A549 (cell line): Measurements from ENCODE around the gene RHCG.

Experiments
- CBX2 ChIP-seq: fragments of 200-600 bp; sonication (generic); IDR thresholded peaks from 2 replicates; pipeline ENCODE4 v1.6.1; 2016; ENCODE audit warnings: low read depth, mild to moderate bottlenecking, borderline replicate concordance
- ELK1 ChIP-seq: fragments of 150-350 bp; IDR thresholded peaks from 2 replicates; pipeline ENCODE4 v1.6.1; 2014; ENCODE audit warnings: low read depth, mild to moderate bottlenecking, low read length
- KDM1A ChIP-seq: fragments of 200-600 bp; sonication (generic); IDR thresholded peaks from 2 replicates; pipeline ENCODE4 v1.6.1; 2016; ENCODE audit warnings: low read depth, mild to moderate bottlenecking
- MYC ChIP-seq: IDR thresholded peaks from 2 replicates; pipeline ENCODE4 v1.6.1; 2012; ENCODE audit warnings: mild to moderate bottlenecking, inconsistent platforms, low read length, improper control_type of control experiment, borderline replicate concordance
- SMC3 ChIP-seq: fragments of >200 bp; sonication (Bioruptor Twin); formaldehyde crosslinking; IDR thresholded peaks from 3 replicates; pipeline ENCODE4 v1.6.1; 2018; ENCODE audit warnings: inconsistent platforms
- USF2 ChIP-seq: fragments of 450-650 bp; IDR thresholded peaks from 2 replicates; pipeline ENCODE4 v1.6.1; 2014; ENCODE audit warnings: antibody characterized with exemption
- TF ChIP-seq, protein P1 (sequence below): fragments of >200 bp; sonication (Bioruptor Twin); formaldehyde crosslinking; IDR thresholded peaks from 3 replicates; pipeline ENCODE4 v1.5.1; 2016

- TF ChIP-seq SMC3 (no peak), KDM1A (no peak), CBX2 (no peak), ELK1 (no peak), MYC (no peak), USF2 (no peak)
- TF ChIP-seq, protein P1, sequence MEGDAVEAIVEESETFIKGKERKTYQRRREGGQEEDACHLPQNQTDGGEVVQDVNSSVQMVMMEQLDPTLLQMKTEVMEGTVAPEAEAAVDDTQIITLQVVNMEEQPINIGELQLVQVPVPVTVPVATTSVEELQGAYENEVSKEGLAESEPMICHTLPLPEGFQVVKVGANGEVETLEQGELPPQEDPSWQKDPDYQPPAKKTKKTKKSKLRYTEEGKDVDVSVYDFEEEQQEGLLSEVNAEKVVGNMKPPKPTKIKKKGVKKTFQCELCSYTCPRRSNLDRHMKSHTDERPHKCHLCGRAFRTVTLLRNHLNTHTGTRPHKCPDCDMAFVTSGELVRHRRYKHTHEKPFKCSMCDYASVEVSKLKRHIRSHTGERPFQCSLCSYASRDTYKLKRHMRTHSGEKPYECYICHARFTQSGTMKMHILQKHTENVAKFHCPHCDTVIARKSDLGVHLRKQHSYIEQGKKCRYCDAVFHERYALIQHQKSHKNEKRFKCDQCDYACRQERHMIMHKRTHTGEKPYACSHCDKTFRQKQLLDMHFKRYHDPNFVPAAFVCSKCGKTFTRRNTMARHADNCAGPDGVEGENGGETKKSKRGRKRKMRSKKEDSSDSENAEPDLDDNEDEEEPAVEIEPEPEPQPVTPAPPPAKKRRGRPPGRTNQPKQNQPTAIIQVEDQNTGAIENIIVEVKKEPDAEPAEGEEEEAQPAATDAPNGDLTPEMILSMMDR: no peak
These were observed 19.1 kb upstream of the RHCG start for GRCh38 chr15:89515477-89515876.
